ENCODE data around the gene RPS6KA6.
"Not testable (repeated sequence)": the region's sequence is repeated elsewhere in the genome, so short reads cannot be mapped to it uniquely, and the experiment has no call there.

RPS6KA6 gene

DNA sequence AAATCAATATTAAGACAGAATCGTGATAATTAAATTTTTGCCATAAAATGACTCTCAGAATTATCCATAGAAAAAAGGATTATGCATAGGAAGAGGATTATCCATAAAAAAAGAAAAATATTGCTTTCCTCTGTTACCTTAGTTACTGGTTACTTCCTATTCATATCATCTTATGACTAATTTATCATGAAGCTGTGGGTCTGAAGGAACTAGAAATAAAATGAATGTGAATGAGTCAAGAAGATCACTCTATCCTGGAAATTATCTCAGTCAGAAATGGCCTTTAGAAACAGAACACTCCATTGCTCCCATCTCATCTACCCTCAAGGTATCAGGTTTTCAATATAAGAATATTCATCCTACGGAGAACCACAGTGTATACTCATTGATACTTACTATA, 19.4 kb downstream of the RPS6KA6 start:
- no peak overlapping the region for H3K4me3 ChIP-seq (ENCODE audit: low read length)
- DNase-seq (ENCODE audit: low read depth, low spot score), result no peak

DNA sequence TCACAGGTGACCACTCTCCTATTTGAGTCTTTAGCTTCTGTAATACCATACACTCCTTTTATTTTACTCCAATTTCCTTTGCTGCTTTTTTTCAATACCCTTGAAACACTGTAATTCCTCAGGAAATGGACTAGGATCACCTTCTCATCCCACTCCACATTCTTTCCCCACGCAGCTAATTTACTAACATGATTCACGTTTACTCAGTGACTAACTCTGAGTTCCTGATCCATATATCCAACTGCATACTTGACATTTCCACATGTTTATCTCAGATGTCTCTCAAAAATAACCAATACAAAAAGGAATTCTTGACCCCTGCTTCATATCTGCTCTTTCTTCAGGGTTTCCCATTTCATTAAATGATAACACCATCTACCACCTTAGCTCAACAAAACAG, 19.9 kb downstream of the RPS6KA6 start:
- no peak overlapping the region for H3K4me3 ChIP-seq (ENCODE audit: low read length)
- no peak for DNase-seq (ENCODE audit: low read depth, low spot score)

DNA sequence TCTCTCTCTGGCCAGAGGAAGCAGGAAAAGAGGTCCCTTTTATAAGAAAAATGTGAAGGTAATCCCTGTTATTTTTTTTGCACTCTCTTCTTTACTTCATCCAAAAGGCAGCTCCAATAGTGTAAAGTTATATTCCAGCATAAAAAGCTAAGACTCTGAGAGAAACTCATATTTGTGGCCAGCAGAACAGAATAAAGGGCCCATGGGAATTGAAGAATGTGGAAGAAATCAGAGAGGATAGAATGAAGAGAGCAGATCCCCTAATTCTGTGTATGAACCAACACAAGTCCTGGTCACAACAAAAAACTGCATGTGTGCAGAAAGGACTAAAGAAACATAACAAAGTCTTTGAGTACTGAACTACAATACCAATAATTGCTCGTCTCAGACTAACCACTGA, 22.3 kb downstream of the RPS6KA6 start:
- no peak for DNase-seq (ENCODE audit: low read depth, low spot score)
- no peak overlapping the region for H3K4me3 ChIP-seq (ENCODE audit: low read length)

DNA sequence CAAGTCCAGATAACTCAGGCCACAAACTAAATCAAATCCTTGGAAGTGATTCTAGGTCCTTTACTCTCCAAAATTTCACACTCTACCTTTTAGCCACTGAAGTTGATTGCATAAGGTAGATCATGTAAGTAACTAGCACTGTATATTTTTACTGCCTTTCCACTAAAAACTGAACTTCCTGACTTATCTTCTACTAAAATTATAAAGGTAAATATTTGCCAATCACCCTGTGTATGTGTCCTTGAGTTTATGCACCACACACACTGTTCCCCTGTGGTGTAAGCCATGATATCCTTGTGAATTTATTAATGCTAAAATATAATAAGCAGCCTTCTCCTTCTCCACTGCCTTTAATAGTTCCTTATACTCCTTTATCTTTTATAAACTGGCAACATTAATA, 25.6 kb downstream of the RPS6KA6 start:
- DNase-seq (ENCODE audit: low read depth, low spot score), result no peak

DNA sequence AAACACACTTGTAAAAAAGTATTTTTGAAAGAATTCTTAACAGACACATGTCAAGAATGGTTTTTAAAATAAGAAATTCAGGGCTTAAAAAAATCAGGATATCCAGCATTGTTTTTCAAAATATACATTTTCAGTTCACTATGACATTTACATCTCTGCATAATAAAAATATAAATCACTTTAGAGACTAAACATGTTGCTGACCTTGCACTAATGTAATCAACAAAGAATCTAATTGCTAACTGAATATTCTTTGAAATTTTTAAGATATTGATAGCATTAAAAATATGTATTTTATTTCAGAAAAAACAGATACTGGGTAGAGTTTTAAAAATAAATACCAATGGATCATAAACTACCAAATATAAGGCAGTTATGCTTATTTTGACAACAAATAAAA, 26.4 kb downstream of the RPS6KA6 start:
- H3K4me3 ChIP-seq (ENCODE audit: low read length), result no peak overlapping the region
- no peak for DNase-seq (ENCODE audit: low read depth, low spot score)

More for the DNA sequence above, 25.6 kb downstream of the RPS6KA6 start:
- no peak overlapping the region for H3K4me3 ChIP-seq (ENCODE audit: low read length)

DNA sequence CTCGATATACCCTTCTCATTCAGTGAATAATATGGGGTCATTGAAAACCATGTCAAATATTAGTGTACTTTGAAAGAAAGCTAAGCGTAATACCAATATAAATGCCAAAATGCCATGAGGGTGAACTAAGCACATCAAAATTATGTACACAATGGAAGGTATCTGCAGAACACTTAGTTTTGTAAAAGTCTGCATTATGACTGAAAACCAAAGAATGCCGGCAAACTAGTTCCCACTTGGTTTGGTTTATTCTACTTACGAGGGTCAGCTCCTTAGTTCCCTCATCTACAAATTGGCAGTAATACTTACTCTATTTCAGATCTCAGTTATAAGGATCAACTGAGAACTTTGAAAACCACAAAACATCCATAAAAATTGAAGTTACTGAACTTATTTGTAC, 27.3 kb downstream of the RPS6KA6 start:
- no peak for DNase-seq (ENCODE audit: low read depth, low spot score)
- H3K4me3 ChIP-seq (ENCODE audit: low read length), result no peak overlapping the region

DNA sequence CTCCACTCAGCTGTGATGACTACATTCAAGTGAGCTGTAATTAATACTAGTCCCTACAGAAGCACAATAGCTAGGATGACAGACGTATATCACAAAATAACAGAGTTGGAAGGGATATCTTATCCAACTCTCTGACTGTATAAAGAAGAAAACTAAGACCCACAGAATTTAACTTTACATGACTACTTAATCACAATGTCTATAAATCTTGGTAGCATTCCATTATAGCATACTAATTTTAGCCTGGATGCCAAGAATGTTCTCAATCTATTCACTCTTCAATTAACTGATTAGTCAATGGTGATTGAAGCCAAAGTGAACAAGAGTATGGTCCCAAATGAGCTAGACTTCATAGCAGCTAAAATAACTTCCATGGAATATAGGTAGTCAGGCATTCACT, 31.2 kb downstream of the RPS6KA6 start:
- H3K4me3 ChIP-seq (ENCODE audit: low read length), result no peak overlapping the region
- no peak for DNase-seq (ENCODE audit: low read depth, low spot score)

DNA sequence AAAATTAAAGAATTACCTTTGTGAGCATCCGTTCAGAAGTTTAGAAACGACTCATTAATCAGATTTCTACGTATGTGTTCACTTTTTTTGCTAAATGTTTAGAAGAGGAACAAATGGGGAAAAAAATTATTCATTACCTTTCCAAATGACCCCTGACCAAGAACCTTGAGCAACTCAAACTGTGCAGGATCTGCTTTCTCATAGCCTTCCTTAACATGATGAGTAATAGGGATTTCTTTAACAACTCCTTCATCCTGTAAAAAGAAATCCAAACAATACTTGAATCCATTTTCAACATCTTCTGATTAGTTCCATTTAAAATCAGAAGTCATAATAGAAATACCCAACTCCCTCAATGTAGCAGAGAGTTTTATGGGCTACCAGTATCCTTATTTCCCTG, 32.1 kb downstream of the RPS6KA6 start:
- no peak for DNase-seq (ENCODE audit: low read depth, low spot score)
- no peak overlapping the region for H3K4me3 ChIP-seq (ENCODE audit: low read length)

DNA sequence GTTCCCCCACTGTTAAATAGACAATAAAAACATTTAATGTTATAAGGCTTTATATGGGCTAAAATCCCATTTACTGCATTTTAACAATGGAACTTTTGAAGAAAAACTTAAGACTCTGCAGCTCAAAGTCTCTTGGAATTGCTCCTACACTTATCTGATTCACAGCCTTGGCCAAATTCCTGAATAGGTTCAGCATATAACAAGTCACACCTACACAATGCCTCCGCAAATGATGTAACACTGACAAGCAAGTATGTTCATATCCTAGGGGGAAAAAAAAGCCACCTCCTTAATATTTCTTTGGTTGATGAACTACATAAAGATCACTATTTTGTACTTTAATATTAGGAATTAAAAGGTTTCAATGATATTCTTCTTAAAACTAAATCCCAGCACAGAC, 34.5 kb downstream of the RPS6KA6 start:
- no peak overlapping the region for H3K4me3 ChIP-seq (ENCODE audit: low read length)
- no peak for DNase-seq (ENCODE audit: low read depth, low spot score)

DNA sequence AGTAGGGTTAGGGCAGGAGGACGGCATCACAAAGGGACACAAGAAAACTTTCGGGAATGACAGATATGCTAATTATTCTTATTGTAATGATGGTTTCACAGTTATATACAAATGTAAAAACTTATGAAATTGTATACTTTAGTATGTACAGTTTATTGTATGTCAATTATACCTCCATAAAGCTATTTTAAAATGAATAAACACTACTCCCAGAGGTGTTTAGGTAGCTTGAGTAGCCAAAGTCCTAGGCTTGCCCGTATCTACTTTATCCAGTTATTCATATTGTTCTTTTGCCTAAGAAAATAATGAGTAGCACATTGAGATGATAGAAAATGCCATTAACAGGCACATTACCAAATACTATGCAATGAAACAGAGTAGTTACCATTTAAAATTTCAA, 43.0 kb downstream of the RPS6KA6 start:
- no peak overlapping the region for H3K4me3 ChIP-seq (ENCODE audit: low read length)
- no peak for DNase-seq (ENCODE audit: low read depth, low spot score)

DNA sequence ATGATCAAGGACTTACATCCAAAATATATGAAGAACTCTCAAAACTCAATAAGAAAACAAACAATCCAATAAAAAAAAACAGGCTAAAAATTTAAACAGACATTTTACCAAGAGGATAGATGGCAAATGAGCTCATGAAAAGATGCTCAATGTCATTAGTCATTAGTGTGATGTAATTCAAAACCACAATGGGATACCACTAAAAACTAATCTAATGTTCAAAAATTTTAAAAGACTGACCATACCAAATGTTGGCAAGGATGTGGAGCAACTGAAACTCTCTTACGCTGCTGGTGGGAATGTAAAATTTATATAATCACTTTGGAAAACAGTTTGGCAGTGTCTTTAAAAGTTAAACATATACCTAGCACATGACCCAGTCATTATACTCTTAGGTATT, 43.7 kb downstream of the RPS6KA6 start:
- DNase-seq (ENCODE audit: low read depth, low spot score), result no peak
- H3K4me3 ChIP-seq (ENCODE audit: low read length), result no peak overlapping the region

DNA sequence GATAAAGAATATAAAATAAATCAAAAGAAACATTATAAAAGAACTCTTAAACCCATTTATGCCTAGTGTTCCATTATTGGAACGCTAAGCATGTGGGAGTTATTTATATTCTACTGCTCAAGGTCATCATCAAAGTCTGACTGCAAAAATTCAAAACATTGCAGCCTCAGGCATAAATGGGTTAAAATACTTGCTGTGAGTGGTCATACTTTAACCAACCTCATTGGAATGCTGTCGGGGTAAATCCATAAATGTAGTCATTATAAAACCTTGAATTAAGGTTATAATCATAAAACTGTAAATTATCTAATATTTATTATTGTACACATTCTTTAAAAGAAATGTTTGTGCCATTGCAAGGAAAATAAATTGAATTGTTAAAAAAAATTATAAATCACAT, 55.0 kb downstream of the RPS6KA6 start:
- DNase-seq (ENCODE audit: low read depth, low spot score), result no peak
- H3K4me3 ChIP-seq (ENCODE audit: low read length), result no peak overlapping the region

DNA sequence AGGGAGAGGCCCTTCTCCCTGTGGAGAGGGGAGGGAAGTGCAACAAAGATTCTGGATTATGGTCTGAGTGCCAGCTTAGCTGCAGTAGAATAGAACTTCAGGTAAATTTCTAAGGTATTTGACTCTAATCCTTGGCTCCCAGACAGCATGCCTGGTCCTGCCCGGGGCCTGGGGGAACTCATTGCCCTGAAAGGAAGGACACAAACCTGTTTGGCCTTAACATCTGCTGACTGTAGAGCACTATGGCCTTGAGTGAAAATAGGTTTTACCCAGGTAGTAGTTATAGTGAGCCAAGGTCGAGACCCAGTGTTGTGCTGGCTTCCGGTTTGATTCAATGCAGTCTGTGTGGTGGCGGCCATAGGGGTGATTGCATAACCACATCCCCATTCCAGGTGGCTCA, 64.4 kb downstream of the RPS6KA6 start:
- H3K4me3 ChIP-seq (ENCODE audit: low read length), result no peak overlapping the region
- no peak for DNase-seq (ENCODE audit: low read depth, low spot score)

DNA sequence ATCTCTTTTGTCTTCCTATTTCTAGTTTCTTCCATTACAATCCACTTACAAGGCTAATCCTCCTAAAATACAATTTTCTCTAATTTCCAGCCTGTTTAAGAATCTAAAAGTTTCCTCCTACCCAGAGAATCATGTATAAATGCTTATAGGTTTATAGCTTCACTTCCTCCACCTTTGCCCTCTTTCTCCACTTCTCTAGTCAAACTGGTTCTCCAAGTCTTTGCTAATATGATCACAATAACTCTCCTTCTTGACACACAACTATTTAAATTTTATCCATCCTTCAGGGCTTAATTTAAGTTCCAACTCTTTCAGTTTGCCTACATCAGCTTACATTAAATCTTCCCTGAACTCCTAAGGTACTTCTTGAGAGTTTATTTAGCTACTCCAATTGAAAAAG, 69.2 kb downstream of the RPS6KA6 start:
- no peak overlapping the region for H3K4me3 ChIP-seq (ENCODE audit: low read length)
- DNase-seq (ENCODE audit: low read depth, low spot score), result no peak

DNA sequence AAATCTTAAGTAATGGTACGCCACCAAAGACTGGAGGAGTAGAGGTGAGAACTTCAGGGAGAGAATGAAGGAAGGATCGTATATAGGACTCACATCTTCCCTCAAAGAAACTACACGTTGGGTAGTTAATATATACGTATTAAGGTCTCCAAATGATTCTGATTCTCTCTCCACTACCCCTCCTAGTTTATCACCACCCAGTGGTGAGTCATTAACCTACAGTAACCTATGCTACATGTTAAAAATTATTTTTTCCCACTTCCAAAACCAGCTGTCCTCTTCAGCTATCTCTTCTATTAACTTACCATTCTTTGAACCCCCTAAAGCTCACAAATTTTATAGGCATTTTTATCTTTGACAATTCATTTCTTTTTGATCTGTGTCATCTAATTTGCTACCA, 69.7 kb downstream of the RPS6KA6 start:
- H3K4me3 ChIP-seq (ENCODE audit: low read length), result no peak overlapping the region
- no peak for DNase-seq (ENCODE audit: low read depth, low spot score)

DNA sequence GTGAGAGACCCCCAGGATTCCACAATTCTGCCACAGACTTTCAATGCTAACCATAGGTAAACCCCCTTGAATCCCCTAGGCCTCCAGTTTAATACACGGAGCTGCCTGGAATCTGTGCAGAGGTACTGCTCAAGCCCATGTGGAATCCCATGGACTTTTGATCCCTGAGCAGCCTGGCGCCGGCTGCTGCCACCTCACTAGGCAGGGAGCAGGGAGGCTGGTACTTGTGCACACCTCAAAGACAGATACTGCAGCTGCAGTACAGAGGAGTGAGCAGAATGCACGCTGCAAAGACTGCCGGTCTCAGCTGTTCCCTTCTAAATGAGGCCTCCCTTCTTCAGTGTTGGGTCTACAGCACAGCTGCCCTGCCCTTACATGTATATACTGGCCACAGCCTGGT, 79.4 kb downstream of the RPS6KA6 start:
- no peak for DNase-seq (ENCODE audit: low read depth, low spot score)

DNA sequence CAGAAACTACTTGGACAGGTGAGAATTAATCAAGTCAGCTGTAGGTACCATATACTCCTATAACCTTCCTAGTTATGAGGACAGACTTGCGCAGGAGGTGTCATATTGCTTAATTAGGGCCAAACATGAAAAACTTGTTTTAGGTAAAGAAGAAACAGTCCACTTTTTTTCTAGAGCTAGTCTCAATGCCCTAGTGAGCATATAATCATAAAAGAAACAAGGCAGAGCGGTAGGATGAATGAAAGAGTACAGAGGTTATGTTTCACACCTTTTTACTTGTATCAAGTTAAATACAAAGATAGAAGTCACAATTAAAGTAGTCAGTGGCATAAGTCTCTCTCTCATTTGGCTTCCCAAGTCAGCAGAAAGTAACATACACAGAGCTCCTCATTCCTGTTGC, 88.9 kb downstream of the RPS6KA6 start:
- DNase-seq (ENCODE audit: low read depth, low spot score), result no peak
- H3K4me3 ChIP-seq (ENCODE audit: low read length), result no peak overlapping the region

More for the DNA sequence above, 79.4 kb downstream of the RPS6KA6 start:
- no peak overlapping the region for H3K4me3 ChIP-seq (ENCODE audit: low read length)

DNA sequence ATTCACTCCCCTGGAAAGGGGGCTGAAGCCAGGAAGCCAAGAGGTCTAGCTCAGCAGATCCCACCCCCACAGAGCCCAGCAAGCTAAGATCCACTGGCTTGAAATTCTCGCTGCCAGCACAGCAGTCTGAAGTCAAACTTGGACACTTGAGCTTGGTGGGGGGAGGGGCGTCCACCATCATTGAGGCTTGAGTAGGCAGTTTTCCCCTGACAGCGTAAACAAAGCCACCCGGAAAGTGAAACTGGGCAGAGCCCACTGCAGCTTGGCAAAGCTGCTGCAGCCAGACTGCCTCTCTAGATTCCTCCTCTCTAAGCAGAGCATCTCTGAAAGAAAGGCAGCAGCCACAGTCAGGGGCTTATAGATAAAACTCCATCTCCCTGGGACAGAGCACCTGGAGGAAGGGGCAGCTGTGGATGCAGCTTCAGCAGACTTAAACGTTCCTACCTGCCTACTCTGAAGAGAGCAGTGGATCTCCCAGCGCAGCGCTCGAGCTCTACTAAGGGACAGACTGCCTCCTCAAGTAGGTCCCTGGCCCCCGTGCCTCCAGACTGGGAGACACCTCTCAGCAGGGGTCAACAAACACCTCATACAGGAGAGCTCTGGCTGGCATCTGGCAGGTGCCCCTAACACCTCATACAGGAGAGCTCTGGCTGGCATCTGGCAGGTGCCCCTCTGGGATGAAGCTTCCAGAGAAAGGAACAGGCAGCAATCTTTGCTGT, 108.4 kb downstream of the RPS6KA6 start:
- H3K4me3 ChIP-seq (ENCODE audit: low read length); DNase-seq (ENCODE audit: low read depth, low spot score): not testable (repeated sequence)

DNA sequence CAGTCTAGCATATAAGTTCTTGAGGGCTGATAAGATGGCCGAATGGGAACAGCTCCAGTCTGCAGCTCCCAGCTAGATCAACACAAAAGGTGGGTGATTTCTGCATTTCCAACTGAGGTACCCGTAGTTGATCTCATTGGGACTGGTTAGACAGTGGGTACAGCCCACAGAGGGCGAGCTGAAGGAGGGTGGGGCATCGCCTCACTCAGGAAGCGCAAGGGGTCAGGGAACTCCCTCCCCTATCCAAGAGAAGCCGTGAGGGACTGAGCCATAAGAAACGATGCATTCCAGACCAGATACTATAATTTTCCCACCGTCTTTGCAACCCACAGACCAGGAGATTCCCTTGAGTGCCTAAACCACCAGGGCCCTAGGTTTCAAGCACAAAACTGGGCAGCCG, 109.0 kb downstream of the RPS6KA6 start:
- no peak for DNase-seq (ENCODE audit: low read depth, low spot score)
- no peak overlapping the region for H3K4me3 ChIP-seq (ENCODE audit: low read length)

DNA sequence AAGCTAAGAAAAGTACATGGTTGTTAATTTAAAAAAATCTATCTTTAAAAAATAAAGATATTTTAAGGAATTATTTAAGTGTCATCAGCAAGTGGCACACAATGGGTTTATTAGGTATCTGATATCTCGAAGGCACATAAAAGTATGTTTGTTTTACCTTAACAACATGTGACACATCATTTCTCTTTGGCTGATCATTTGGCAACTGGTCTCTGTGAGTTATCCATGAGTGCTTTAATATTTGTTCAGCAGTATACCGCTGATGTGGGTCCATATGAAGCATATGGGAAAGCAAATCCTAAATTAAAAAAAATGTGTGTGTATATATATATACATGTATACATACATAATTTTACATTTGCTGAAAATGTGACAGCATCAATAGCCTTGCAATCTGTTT, 123.2 kb downstream of the RPS6KA6 start:
- no peak overlapping the region for H3K4me3 ChIP-seq (ENCODE audit: low read length)
- no peak for DNase-seq (ENCODE audit: low read depth, low spot score)

DNA sequence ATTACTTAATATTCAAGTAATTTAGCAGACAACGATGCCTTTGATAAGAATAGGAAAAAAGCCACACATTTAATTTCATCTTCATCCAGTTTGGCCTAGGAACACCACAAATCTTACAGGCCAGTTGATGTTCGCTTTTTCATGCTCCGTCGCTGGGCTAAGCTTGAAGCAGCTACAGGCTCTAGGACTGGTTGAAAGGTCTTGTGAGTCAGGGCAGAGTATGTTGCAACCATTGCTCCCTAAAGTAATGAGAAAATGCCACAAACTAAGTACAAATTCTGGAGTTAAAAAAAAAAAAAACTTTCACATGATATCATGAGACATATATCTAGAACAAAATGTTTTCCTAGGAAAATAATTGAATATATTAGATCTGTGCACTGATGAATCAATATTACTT, 123.8 kb downstream of the RPS6KA6 start:
- no peak for DNase-seq (ENCODE audit: low read depth, low spot score)
- no peak overlapping the region for H3K4me3 ChIP-seq (ENCODE audit: low read length)

DNA sequence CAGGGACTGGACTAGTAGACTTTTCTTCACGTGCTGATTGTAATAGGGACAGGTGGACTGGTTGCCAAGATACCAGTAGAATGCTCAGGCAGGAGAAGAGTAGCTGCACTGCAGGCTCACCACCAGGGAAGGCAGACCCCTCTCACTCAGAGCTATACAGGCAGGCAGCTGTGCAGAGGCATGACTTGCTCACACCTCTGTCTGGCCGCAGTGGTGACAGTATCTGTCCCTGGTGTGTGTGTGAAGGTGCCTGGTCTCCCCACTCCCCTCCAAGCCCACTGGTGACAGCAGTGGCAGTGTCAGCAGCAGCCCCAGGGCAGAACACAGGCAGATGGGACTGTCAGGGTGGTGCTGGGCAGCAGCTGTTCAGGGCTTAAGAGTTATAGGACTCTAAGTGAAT, 140.7 kb downstream of the RPS6KA6 start:
- H3K4me3 ChIP-seq (ENCODE audit: low read length), result no peak overlapping the region
- no peak for DNase-seq (ENCODE audit: low read depth, low spot score)
